ENCODE data around the gene SLC25A11.

DNA sequence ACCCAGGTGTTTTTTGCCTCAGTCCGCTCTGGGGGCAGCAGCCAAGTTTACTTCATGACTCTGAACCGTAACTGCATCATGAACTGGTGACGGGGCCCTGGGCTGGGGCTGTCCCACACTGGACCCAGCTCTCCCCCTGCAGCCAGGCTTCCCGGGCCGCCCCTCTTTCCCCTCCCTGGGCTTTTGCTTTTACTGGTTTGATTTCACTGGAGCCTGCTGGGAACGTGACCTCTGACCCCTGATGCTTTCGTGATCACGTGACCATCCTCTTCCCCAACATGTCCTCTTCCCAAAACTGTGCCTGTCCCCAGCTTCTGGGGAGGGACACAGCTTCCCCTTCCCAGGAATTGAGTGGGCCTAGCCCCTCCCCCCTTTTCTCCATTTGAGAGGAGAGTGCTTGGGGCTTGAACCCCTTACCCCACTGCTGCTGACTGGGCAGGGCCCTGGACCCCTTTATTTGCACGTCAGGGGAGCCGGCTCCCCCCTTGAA is 42.6 kb downstream of the SLC25A11 start:
- TF ChIP-seq, protein P1, sequence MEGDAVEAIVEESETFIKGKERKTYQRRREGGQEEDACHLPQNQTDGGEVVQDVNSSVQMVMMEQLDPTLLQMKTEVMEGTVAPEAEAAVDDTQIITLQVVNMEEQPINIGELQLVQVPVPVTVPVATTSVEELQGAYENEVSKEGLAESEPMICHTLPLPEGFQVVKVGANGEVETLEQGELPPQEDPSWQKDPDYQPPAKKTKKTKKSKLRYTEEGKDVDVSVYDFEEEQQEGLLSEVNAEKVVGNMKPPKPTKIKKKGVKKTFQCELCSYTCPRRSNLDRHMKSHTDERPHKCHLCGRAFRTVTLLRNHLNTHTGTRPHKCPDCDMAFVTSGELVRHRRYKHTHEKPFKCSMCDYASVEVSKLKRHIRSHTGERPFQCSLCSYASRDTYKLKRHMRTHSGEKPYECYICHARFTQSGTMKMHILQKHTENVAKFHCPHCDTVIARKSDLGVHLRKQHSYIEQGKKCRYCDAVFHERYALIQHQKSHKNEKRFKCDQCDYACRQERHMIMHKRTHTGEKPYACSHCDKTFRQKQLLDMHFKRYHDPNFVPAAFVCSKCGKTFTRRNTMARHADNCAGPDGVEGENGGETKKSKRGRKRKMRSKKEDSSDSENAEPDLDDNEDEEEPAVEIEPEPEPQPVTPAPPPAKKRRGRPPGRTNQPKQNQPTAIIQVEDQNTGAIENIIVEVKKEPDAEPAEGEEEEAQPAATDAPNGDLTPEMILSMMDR (IDR thresholded peaks at IDR 0.05; ENCODE audit: poor library complexity), result no peak
- TF ChIP-seq EZH2phosphoT487 (IDR thresholded peaks at IDR 0.05; ENCODE audit: low read depth, severe bottlenecking, unreplicated experiment), result no peak
